Activated CD4-positive, alpha-beta T cell treated with anti-CD3 and anti-CD28 coated beads, Interleukin-10, Interleukin-2, amounts not matched to agents 100 ng/mL and 50 ng/mL, durations not matched to agents 16 hours and 8 hours (primary cell): ENCODE measurements around the gene TOR1AIP2.
A peak's percentile ranks its signal among the peaks of the same experiment; 100 is the strongest.

Experiments
- DNase-seq: peaks from one replicate; pipeline ENCODE4 v3.0.0-alpha.2; 2020

The TOR1AIP2 gene

DNA sequence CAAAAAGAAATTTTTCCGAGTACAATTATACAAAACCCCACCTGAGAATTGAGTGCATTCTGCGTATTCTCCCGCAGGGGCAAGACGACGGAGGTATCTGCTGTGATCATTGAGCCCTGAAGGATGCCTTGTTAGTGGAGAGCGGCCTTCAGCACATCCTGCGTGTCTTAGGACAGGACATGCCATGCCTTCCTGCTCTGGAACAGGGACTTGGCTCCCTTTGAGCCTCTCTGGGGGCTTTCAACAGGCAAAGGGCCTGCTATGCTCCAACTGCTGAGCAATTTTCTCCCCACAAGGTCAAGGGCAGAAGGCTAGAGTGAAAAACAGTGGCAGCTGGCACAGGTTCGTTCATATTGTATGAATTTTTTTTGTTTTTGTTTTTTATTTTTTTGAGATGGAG is 52.4 kb downstream of the TOR1AIP2 start:
- DNase-seq = no peak

DNA sequence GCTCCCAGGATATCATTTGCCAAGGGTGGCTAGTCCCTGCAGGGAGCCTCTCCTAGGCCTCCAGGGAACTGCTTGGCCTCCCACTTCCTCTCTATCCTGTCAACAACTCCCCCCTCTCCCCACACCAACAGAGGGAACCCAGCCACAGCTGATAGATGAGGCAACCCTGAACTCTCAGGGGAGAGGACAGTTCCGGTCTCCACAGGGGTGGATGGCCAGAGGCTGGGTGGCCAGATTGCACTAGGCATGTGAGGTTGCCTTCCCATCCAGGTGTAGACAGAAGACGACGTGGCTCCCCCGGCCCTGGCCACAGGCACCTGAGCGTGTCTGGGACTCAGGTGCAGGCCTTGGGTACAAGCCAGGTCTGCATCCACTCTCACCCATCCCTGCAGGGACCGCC is 53.3 kb downstream of the TOR1AIP2 start:
- DNase-seq = no peak

DNA sequence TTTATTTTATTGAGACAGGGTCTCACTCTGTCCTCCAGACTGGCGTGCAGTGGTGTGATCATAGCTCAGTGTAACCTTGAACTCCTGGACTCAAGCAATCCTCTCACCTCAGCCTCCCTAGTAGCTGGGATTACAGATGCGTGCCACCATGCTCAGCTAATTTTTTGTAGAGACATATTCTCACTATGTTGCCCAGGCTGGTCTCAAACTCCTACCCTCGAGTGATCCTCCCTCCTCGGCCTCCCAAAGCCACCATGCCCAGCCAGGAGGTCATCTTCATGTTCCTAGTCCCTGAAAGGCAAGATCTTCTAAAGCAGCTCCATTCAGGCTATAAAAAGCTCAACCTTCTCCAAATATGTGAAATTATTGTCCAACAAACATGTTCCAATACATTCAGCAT is 53.9 kb downstream of the TOR1AIP2 start:
- no peak for DNase-seq

DNA sequence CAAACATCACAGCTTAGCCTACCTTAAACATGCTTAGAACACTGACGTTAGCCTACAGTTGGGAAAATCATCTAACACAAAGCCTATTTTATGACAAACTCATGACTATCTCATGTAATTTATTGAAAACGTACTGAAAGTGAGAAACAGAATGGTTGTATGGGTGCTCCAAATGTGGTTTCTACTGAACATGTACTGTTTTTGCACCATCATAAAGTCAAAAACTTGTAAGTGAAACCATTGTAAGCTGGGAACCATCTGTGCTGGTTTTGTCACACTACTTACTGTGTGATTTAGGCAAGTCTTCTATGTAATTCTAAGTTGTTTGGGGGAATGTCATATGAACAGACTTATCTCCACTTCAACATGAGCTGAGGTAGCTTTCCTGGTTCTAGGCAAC is 55.5 kb downstream of the TOR1AIP2 start:
- no peak for DNase-seq

DNA sequence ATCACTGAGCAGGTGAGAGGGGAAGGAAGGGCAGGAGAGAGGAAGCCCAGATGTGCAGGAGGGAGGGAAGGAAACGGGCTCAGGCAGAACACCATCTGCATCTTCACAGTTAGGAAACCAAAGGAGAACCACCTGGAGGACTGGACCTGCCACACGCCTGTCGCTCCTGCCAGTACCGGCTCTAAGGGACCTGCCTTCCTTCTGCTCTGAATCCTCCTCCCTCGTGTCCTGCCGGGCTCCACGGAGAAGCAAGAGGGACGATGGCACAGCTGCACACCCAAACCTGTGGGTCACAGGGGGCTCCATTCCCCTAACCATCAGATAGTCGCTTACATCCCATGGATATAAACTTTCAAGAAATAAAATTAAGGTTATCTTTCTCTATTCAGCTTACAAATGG is 56.1 kb downstream of the TOR1AIP2 start:
- DNase-seq = no peak

DNA sequence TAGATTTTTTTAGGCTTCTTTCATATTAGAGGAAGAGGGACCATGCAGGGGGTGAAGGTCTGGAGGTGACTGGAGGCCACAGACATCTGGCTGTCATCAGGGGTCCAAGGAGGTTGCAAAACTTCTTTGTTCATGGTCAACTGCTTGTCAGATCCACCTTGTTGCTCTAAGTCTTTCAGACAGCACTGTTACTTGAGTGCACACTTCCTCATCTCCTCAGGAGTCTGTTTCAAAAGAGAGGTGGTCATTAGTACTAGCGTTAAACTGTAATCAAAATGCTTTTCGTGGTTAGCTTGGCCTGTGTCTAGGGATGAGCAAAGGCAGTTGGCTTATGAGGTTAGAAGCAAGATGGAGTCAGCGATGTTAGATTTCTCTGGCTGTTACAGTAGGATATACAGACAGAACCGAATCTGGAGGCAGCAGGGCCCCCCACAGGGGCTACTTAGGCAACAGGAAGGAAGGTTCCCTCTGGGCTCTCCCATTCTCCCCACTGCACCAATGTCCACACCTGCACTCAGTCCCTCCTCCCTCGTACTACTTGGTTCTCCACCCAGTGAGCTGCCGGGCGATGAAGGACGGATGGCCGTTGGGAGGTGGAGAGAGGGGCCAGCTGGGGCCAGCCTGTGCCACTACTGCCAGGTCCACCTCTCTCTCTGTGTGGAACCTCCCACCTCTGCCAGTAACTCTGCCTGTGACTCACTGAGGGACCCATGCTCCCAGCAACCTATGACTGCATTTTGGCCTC is 57.2 kb downstream of the TOR1AIP2 start:
- no peak for DNase-seq

DNA sequence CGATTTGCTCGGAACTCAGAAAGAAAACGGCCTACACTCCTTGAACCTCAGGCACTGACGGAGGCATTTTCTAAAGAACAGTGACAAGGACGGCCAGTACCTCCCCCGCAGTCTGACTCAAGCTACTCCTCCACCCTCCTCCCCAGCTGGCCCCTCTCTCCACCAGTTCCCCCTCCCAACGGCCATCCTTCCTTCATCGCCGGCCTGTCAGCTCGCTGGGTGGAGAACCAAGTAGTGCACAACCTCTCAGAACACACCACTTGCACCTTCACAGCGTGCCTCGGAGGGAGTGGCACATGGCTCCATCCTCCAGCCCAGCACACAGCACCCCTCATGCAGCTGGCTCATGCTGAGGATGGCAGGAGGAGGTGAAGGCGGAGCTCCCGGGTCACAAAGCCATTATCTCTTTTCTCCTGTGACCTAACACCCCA is 58.8 kb downstream of the TOR1AIP2 start:
- no peak for DNase-seq

DNA sequence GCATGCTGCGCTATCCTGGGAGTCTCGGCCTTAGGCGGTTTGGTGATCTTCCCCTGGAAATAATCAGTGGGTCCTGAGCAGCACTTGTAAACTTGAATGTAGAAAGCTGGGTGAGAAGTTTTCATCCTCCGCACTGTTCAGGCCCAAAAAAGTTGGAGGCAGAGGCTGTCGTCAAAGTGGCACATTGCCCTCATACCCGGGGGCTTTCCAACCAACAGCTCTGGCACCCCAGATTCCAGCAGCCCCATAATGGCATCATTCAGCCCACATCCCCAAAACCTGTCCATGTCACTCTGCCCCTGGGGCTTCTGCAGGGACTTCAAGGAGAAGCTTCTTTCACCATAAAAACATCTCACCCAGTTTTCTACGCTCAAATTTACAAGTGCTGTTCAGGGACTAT is 59.3 kb downstream of the TOR1AIP2 start:
- DNase-seq = no peak

DNA sequence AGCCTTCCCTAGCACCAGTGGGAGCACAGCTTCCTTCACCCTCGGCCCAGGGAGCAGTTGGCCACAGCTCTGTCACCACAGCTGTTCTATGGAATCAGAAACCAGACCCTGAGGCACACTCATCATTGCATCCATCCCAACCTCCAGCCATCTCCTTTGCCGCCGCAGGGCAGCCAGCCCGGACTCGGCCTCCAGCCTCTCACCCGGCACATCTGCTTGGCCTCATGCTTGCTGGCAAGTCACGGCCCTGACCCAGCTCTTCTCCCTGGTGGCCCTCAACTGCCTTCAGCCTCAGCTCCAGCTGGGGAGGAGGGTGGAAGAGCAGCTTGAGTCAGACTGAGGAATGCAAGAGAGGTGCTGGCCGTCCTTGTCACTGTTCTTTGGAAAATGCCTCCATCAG is 59.8 kb downstream of the TOR1AIP2 start:
- DNase-seq = no peak

DNA sequence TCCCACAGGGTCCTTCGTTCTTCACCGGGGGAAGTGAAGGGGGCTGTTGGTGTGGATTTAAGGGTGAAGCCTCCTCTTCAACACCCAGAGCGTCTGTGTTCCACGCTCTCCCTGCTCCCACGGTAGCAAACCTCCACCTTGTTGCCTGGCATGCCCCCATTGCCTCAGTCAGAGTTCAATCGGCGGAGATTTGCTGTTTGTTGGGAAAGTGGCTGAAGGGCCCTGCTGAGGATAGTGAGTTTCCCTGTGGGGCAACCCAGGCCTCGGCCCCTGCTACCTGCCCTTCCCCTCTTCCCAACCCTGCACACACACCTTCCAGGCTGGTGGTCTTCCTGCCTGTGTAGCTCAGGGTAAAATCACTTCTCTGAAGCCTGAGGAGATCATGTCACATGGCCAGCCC is 60.5 kb downstream of the TOR1AIP2 start:
- no peak for DNase-seq

DNA sequence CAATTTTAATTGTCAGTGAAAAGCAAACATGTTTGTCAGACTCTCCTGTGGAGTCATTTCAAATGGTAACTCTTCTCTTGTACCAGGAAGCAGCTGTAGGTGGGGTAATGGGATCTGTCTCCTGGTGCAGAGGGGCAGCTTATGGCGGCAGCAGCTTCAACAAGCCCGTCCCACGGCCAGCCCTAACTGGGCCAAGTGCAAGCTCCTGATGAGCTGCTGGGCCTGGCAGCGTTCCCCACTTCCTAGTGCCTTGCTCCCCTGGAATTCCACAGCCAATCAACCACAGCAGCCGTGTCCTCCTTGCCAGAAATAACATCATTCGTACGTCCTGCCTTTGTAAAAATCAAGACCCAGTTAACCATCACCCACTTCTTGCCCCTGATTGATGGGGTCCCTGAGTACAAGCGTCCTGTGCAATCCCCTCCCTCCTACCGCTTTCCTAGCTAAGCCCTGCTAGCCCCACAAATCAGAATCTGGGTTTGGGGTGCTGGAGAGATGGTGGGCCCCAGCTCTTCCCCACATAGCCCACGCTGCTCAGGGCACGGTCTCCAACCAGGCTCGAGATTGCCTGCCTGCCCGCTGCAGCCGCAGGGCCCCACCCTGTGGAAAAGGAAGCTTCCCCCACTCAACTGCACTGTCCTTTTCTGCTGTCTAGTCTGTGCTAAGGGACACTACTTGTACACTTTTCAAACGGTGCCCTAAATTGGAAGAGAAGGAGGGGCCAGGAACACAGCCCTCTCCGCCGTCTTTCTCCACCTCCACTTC is 61.2 kb downstream of the TOR1AIP2 start:
- no peak for DNase-seq

DNA sequence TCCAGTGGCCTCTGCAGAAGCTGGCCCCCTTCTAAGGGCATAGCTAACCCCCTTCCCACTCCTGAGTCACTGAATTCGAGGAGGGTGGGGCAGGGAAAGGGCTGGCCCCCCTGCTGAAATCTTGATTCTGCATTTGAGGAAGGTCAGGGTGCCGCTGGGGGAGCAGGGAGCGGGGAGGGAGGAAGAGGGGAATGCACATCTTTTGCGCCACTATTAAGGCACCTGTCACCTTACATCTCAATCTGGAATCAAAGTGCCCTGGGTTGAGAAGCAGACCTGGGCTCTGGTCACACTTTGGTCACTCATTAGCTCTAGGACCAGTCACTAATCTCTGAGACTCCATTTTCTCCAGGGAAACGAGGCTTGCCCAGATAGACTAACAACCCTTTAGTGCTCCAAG is 62.0 kb downstream of the TOR1AIP2 start:
- no peak for DNase-seq

DNA sequence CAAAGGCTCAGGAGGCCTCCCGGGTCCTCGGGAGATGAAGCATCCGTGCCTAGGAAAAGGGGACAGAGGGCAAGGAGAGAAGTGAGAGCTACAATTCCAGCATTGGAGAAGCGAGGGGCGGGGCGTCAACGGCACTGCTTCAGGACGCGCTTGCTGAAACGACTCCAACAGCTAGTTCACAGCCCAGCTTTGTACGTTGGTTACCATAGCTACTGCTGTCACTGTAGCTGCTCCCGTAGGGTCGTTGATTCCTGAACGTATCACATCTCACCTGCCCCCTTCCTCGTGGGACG is 63.1 kb downstream of the TOR1AIP2 start:
- no peak for DNase-seq

DNA sequence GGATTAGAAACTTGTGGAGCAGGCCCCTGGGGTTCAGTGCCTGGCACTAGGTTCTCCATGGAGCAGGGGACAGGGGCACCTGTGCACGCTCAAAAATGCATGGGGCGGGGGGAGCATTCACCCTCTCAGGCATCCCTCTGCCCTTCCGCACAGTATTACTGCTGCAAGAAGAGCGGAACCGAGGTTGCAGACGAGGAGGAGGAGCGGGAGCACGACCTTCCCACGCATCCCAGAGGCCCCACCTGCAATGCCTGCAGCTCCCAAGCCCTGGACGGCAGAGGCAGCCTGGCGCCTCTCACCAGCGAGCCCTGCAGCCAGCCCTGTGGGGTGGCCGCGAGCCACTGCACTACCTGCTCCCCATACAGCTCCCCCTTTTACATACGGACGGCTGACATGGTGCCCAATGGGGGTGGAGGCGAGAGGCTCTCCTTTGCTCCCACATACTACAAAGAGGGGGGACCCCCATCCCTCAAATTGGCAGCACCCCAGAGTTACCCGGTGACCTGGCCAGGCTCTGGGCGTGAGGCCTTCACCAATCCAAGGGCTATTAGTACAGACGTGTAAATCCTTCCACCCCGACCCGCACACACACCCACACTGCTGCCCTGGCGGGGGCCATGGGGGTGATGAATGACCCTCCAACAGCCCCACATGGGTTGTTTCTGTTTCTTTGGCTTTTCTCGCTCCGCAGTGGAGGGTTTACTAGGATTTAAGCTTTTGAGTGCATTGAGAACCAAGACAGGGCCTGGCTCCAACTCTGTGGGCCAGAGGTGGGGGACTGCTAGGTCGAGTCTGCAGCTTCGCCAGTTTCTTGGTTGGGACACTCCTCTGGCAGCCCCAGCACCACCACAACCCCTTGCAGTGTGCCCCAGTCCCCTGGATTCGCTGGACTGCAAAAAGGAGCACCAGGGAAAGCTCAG is 63.7 kb downstream of the TOR1AIP2 start:
- no peak for DNase-seq

DNA sequence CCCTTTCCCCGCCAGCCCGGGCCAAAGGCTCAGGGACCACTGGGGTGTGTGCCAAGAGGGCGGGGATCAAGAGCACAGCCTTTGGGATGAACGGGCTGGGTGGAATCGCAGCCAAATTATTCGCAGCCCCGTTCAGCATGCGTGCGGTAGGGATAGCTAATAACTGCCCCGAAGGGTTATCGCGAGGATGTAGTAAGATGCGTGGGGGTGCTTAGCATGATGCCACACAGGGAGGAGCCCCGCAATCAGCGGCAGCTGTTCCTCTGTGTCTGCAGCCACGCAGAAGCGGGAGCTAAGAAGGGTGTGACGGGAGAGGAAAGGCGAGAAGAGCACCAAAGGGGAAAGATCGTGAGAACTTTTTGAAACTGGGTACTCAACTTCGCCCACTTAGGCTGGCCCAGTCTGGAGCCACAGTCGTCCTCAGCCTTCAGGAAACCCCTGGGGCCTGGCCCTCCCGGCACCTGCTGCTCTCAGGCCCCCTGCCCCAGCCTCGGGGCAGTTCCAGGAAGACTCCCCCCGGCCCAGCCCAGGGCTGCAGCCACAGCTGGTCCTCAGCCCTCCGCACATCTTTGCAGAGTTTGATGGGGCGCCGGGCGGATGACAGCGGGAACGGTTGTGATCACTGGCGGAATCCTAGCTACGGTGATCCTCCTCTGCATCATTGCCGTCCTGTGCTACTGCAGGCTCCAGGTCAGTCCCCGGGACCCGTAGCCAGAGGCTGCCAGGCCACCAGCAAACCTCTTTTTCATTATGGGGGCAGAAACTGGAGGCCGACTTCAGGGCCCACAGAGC is 64.9 kb downstream of the TOR1AIP2 start:
- no peak for DNase-seq

DNA sequence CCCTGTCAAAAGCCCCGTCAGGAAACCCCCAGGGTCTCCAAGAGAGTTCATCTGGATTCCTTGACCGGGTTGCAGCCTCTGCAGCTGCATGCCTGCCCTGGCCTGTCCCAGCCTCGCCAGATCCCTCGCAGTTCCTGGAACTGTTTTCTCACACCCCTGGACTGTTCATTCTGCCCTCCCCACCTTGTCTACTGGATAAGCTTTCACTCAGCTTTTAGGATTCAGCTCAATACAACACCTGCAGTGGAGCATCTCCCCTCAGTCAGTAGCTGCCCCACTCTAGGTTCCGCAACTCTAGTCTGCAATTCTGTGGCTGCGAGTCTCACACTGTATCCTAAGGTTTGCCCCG is 67.3 kb downstream of the TOR1AIP2 start:
- DNase-seq = no peak

DNA sequence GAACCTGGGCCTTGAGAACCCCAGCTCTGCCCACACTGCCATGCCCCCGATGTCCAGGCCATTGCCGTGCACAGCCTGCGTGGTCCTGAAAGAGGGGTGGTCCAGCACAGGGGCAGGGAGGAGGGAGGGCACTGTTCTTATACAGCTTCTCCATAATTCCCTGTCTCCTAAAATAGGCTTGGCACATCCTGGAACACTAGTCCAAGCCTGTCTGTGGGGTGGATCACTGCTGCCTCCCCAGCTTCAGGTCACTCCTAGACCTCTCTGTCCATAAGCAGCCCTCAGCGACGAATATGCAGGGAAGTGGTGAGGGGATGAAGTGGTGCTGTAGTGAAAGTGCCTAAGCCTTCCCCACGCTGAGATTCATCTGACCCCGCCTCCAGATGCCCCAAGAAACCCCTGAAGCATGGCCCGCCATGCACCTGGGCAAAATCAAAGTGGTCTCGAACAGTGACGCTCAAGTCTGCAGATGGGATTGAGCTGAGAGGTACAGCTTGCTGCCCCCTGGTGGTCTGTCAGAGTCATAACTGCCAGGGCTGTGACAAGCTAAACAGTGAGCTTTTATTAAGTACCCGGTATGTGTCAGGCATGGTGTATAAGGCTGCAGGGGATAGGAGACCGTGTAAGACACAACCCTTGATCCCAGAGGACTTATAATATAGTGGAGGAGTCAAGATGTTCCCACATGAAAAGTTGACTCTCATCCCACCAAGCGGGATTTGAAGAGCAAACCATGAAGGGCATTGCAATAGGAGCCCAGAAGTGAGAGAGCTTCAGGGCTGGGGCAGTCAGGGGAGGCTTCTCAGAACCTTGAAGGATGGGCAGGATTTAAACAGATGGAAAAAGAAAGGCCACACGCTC is 67.9 kb downstream of the TOR1AIP2 start:
- peak; percentile 72 for DNase-seq

DNA sequence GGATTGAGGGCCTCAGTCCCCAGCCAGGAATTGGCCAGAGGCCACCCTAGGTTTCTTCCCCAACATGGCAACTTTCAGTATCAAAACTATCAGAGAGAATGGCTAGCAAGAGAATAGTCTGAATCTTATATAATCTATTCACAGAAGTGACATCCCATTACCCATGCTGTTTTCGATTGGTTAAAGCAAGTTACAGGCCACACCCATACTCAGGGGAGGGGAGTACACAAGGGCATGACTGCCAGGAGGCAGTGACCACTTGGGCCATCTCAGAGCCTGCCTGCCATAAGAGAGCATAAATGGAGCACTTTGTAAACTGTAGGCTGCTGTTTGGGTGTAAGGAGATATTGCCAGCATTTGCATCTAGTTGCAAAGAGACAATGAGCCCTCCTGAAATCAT is 69.1 kb downstream of the TOR1AIP2 start:
- no peak for DNase-seq

DNA sequence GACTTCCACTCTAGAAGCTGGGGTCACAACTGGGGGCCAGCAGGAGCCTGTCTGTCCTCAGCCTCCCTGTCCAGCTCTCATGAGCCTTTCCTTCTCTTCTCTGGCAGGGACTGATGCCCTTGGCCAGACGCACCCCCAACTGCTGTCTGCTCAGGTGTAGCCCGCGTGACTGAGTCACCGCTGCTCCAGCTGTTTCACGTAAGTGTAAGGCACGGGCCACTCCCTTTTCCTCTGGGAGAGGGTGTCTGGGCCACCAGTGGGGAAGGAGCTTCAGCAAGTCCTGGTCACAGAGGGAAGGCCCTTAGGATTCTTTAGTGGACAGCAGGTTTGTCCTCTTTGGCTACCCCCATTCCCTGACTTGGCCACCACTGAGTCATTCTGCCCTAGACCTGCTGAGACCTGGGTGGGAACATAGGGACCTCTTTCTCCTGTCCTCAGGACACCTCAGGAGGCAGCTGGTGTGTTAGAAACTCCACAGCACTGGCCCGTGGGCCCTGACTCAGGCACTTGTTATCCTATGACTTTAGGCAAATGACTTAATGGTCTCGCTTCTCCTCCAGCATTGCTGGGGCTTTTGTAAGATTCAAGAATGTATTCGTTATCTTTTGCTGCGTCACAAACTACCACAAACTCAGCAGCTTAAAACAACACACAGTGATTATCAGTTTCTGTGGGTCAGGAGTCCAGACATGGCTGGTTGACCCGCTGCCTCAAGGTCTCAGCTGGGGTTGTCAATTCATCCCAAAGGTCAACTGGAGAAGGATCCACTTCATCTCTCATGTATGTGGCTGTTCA is 69.7 kb downstream of the TOR1AIP2 start:
- no peak for DNase-seq

DNA sequence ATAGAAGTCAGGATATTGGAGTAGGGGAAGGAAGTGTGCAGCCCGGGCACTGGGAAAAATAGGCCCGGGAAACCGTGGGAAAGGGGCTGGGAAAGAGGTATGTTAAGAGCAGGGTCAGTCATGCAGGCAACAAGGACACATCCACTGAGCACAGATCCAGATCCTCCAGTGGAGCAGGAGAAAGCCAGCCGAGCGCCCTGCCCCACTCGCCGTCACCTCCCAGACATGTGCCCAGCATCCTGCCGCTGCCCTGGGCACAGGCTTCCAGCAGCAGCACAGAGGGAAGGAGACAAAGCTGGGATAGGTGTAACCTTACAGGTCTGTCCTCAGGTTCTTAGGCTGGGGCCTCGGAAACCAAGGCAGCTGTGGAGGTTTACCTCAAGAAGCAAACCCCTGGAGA is 70.3 kb downstream of the TOR1AIP2 start:
- DNase-seq = no peak

DNA sequence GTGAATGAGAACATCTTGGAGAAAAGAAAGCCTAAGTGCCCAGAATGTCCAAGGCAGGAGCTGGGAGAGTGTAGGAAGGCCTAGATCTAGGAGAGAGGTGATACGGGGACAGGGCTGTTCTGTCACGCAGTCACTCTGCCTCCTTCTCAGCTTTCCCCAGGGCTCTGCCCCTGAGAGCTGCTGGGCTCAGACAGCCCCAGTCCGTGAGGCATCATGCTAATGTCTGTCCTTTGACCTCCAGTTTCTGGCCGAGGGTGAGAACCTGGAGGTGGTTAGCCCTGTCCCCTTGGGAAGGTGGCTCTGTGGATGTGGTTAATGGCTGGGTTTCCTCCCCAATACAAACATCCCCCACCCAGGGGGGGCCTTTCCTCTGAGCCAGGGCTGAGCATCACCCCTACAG is 71.3 kb downstream of the TOR1AIP2 start:
- no peak for DNase-seq
